Neuronal stem cell (in vitro differentiated cells): ENCODE results near the gene MTA1.
A peak's percentile ranks its signal among the peaks of the same experiment; 100 is the strongest.

Experiments
- DNase-seq: peaks from one replicate; pipeline ENCODE4 v3.0.0-alpha.2; 2013; ENCODE audit warnings: low spot score
- H2AFZ ChIP-seq: one replicate; pipeline ENCODE4 v1.6.1; 2013; ENCODE audit warnings: mild to moderate bottlenecking, low read length, inconsistent platforms
- H2AK5ac ChIP-seq: 2 replicates; pipeline ENCODE4 v1.6.1; 2013; ENCODE audit warnings: low read depth, mild to moderate bottlenecking, inconsistent platforms, low read length, moderate library complexity, mixed read lengths
- H2BK120ac ChIP-seq: 2 replicates; pipeline ENCODE4 v1.6.1; 2013; ENCODE audit warnings: low read depth, mild to moderate bottlenecking, inconsistent platforms, low read length, moderate library complexity, mixed read lengths
- H2BK12ac ChIP-seq: one replicate; pipeline ENCODE4 v1.6.1; 2013; ENCODE audit warnings: low read length, inconsistent platforms
- H2BK15ac ChIP-seq: 2 replicates; pipeline ENCODE4 v1.6.1; 2013; ENCODE audit warnings: mild to moderate bottlenecking, low read length, inconsistent platforms, mixed read lengths
- H2BK5ac ChIP-seq: one replicate; pipeline ENCODE4 v1.6.1; 2013; ENCODE audit warnings: inconsistent platforms, mild to moderate bottlenecking, low read length, moderate library complexity
- H3K14ac ChIP-seq: one replicate; pipeline ENCODE4 v1.6.1; 2013; ENCODE audit warnings: low read length, inconsistent platforms
- H3K18ac ChIP-seq: 2 replicates; pipeline ENCODE4 v1.6.1; 2013; ENCODE audit warnings: low read length, inconsistent platforms
- H3K23ac ChIP-seq: 2 replicates; pipeline ENCODE4 v1.6.1; 2013; ENCODE audit warnings: low read depth, mild to moderate bottlenecking, mixed read lengths, low read length, inconsistent platforms; ENCODE audit not compliant: poor library complexity
- H3K27ac ChIP-seq: replicated peaks from 3 replicates; pipeline ENCODE4 v1.5.1; 2013; ENCODE audit warnings: low read length, inconsistent platforms
- H3K27me3 ChIP-seq, 3 experiments: 2 replicates each; pipeline ENCODE4 v1.6.1; 2013; ENCODE audit warnings: low read length in 3 of 3, mild to moderate bottlenecking in 2 of 3, inconsistent platforms in 1 of 3, low read depth in 1 of 3, mixed read lengths in 1 of 3, moderate library complexity in 1 of 3; ENCODE audit not compliant: control insufficient read depth in 3 of 3, insufficient read depth in 3 of 3
- H3K36me3 ChIP-seq, 2 donors: replicated peaks in 1 of 2; 2 replicates each; pipeline ENCODE4 v1.6.1; 2013; ENCODE audit warnings: low read length in 2 of 2; ENCODE audit not compliant: control insufficient read depth in 2 of 2, insufficient read depth in 2 of 2
- H3K4ac ChIP-seq: 2 replicates; pipeline ENCODE4 v1.6.1; 2013; ENCODE audit warnings: inconsistent platforms, mild to moderate bottlenecking, low read length, moderate library complexity
- H3K4me1 ChIP-seq, 2 donors: 1 replicate in 1 of 2; 2 replicates in 1 of 2; pipeline ENCODE4 v1.6.1; 2013; ENCODE audit warnings: low read length in 2 of 2, low read depth in 1 of 2; ENCODE audit not compliant: control insufficient read depth in 2 of 2, insufficient read depth in 1 of 2
- H3K4me2 ChIP-seq: one replicate; pipeline ENCODE4 v1.6.1; 2013; ENCODE audit warnings: mild to moderate bottlenecking, low read length, inconsistent platforms; ENCODE audit not compliant: insufficient read depth, poor library complexity, severe bottlenecking
- H3K4me3 ChIP-seq, 2 donors: 2 replicates each; pipeline ENCODE4 v1.5.1; 2013; ENCODE audit warnings: low read length in 2 of 2, mild to moderate bottlenecking in 2 of 2, inconsistent platforms in 1 of 2, moderate library complexity in 1 of 2
- H3K79me1 ChIP-seq: one replicate; pipeline ENCODE4 v1.6.1; 2013; ENCODE audit warnings: low read depth, mild to moderate bottlenecking, inconsistent platforms, low read length, moderate library complexity
- H3K9ac ChIP-seq: one replicate; pipeline ENCODE4 v1.6.1; 2013; ENCODE audit warnings: mild to moderate bottlenecking, low read depth, low read length, inconsistent platforms; ENCODE audit not compliant: poor library complexity
- H3K9me3 ChIP-seq, 2 donors: replicated peaks in 1 of 2; 2 replicates each; pipeline versions ENCODE3 to v1.6.1; 2013; ENCODE audit warnings: low read length in 2 of 2, mild to moderate bottlenecking in 2 of 2, inconsistent platforms in 1 of 2, low read depth in 1 of 2, mixed read lengths in 1 of 2, moderate library complexity in 1 of 2; ENCODE audit not compliant: control insufficient read depth in 2 of 2, insufficient read depth in 1 of 2
- H4K8ac ChIP-seq: one replicate; pipeline ENCODE4 v1.6.1; 2013; ENCODE audit warnings: low read depth, mild to moderate bottlenecking, inconsistent platforms, low read length, moderate library complexity
- H4K91ac ChIP-seq: one replicate; pipeline ENCODE4 v1.6.1; 2013; ENCODE audit warnings: low read length, low read depth, mild to moderate bottlenecking, inconsistent platforms; ENCODE audit not compliant: poor library complexity
- WGBS, 2 donors: extraction: QIAGEN DNeasy Blood & Tissue Kit; methylation state at CpG; one replicate each; pipeline ENCODE4 v1.1.7; 2013; ENCODE audit warnings: missing lambda C conversion rate in 2 of 2, mixed read lengths in 1 of 2; ENCODE audit not compliant: insufficient read length in 2 of 2, insufficient replicate concordance in 1 of 2; ENCODE audit errors: extremely low coverage in 2 of 2; 5-methylcytosine and 5-hydroxymethylcytosine counted together

MTA1 gene

DNA sequence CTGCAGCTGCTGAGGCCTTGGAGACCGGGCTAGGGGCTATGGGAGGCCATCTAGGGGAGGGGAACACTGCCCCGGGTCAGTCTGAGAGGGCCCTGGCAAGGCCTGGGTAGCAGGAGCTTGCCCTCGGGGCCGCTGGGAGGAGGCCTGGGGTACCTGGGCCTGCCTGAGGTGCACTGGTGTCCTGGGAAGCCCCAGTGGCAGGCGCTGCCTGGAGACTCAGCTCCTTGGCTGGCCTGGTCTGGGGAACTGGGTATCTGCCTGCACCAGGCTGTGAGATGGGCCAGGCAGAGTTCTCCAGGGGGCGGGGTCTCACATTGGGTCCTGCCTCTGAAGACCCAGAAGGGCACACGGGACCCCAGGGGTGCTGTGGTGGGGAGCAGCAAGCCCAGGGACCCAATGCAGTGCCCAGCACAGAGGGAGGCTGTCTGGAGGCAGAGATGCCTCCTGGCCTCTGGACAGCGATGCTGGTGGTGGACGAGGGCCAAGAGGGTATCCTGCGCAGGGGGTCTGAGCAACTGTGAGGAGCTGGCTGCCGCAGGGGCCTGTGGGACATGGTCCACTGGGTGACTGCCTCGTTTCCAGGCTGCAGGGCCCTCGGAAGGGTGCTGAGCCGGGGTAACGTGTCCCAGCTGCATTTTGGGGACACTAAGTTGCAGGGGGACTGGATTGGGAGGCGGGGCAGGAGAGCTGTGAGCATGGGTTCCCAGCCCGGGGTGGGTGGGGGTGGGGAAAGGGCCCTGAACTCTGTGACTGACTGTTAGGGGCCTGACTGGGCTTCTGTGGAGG is 7.4 kb upstream of the MTA1 start:
- H2AK5ac ChIP-seq = peak overlapping the region; percentile 94
- H2BK5ac ChIP-seq = no peak overlapping the region
- H2BK15ac ChIP-seq = peak overlapping the region; percentile 95
- WGBS, 2 donors = no CpG with 5 or more reads among the region's 17 CpGs
- no peak overlapping the region for H3K4me3 ChIP-seq
- no peaks in the 10 kb centered on the region for H3K36me3 ChIP-seq
- no peak overlapping the region for H4K91ac ChIP-seq
- H3K27ac ChIP-seq = no peak overlapping the region
- no peak overlapping the region for H4K8ac ChIP-seq
- H3K14ac ChIP-seq = peak overlapping the region; percentile 31
- H2AFZ ChIP-seq = no peak overlapping the region
- DNase-seq = no peak
- peak overlapping the region; percentile 38 for H3K4ac ChIP-seq
- peak overlapping the region; percentile 93 for H3K23ac ChIP-seq
- H3K9ac ChIP-seq = no peak overlapping the region
- H3K79me1 ChIP-seq = no peaks in the 10 kb centered on the region
- peak overlapping the region; percentile 28 for H2BK120ac ChIP-seq
- H3K9me3 ChIP-seq = peaks cover 7 to 12% of the 10 kb centered on the region in 2 donors
- H2BK12ac ChIP-seq = peak overlapping the region; percentile 58
- peak overlapping the region; percentile 97 for H3K18ac ChIP-seq
- peaks cover 4 to 38% (median 21%) of the 10 kb centered on the region in 3 experiments for H3K27me3 ChIP-seq
- peaks cover 8 to 15% of the 10 kb centered on the region in 2 donors for H3K4me1 ChIP-seq
- H3K4me2 ChIP-seq = no peak overlapping the region

DNA sequence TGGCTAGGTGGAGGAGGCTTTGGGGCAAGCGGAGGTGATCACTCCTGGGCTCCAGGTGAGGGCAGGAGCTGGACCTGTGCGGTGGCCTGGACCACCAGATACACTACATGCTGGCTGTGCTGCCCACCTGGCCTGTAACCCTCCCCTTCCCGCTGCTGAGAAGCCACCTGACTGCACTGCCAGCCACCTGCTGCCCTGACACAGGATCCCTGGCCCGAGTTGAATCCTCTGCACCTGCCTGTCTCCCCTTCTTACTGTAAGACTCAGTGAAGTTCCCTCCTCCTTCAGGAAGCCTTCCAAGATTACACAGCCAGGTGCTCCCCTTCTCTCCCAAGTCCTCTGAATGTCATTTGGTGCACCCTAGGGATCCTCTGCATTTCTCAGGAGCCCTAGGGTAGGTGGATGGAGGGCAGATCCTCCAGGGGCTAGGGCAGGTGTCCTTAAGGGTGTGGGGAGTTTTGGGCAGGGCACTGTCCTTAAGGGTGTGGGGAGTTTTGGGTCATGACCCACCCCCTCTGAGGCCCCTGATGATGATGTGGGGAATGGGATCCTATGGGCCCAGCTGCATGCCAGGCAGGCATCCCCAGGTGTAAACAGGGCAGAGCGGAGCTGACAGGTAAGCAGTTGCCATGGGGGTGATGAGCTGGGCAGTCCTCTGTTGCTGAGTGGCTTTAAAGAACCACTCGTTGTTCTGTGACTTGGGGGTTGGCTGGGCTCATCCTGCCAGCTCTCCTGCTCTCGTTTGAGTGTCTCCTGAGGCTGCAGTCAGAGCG is 6.7 kb upstream of the MTA1 start:
- no peak overlapping the region for H3K27ac ChIP-seq
- H3K14ac ChIP-seq = no peak overlapping the region
- no peak for DNase-seq
- H3K27me3 ChIP-seq = peaks cover 4 to 38% (median 21%) of the 10 kb centered on the region in 3 experiments
- no CpG with 5 or more reads among the region's 8 CpGs for WGBS, 2 donors
- H3K4ac ChIP-seq = no peak overlapping the region
- peaks cover 8 to 15% of the 10 kb centered on the region in 2 donors for H3K4me1 ChIP-seq
- no peak overlapping the region for H3K4me3 ChIP-seq
- peaks cover 7 to 12% of the 10 kb centered on the region in 2 donors for H3K9me3 ChIP-seq
- H4K8ac ChIP-seq = peak overlapping the region; percentile 3
- no peak overlapping the region for H4K91ac ChIP-seq
- H3K9ac ChIP-seq = no peak overlapping the region
- H2BK5ac ChIP-seq = peak overlapping the region; percentile 48
- peak overlapping the region; percentile 28 for H2BK120ac ChIP-seq
- H2BK12ac ChIP-seq = no peak overlapping the region
- peak overlapping the region; percentile 95 for H2BK15ac ChIP-seq
- H3K4me2 ChIP-seq = no peak overlapping the region
- H3K36me3 ChIP-seq = no peaks in the 10 kb centered on the region
- no peaks in the 10 kb centered on the region for H3K79me1 ChIP-seq
- no peak overlapping the region for H3K18ac ChIP-seq
- no peak overlapping the region for H2AFZ ChIP-seq
- H3K23ac ChIP-seq = peak overlapping the region; percentile 65
- H2AK5ac ChIP-seq = peak overlapping the region; percentile 94

DNA sequence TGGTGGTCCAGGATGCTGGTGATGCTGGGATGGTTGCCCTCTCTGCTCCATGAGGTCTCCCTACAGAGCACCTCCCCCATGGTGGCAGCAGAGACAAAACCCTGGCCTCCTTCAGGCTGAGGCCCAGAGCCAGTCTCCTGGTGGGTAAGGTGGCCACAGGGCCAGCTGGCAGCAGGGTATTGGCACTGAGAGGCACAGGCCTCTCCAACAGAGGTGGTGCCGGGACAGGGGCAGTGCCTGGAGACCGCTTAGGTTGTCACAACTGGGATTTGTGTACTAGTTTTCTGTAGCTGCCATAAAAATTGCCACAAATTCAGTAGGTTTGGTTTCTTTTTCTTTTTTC is 6.1 kb upstream of the MTA1 start:
- H3K27ac ChIP-seq = no peak overlapping the region
- H3K27me3 ChIP-seq = peaks cover 4 to 38% (median 21%) of the 10 kb centered on the region in 3 experiments
- peaks cover 7 to 12% of the 10 kb centered on the region in 2 donors for H3K9me3 ChIP-seq
- peak overlapping the region; percentile 66 for H2AK5ac ChIP-seq
- peak overlapping the region; percentile 48 for H2BK5ac ChIP-seq
- no peaks in the 10 kb centered on the region for H3K36me3 ChIP-seq
- no peak overlapping the region for H2BK120ac ChIP-seq
- H3K4me1 ChIP-seq = peaks cover 8 to 15% of the 10 kb centered on the region in 2 donors
- no peak overlapping the region for H3K9ac ChIP-seq
- no peak overlapping the region for H3K18ac ChIP-seq
- DNase-seq = no peak
- H2BK15ac ChIP-seq = peak overlapping the region; percentile 64
- H2BK12ac ChIP-seq = no peak overlapping the region
- no peak overlapping the region for H3K4ac ChIP-seq
- H3K23ac ChIP-seq = peak overlapping the region; percentile 65
- no CpG with 5 or more reads among the region's 2 CpGs for WGBS, 2 donors
- H4K8ac ChIP-seq = peak overlapping the region; percentile 3
- no peak overlapping the region for H4K91ac ChIP-seq
- no peaks in the 10 kb centered on the region for H3K79me1 ChIP-seq
- H3K4me3 ChIP-seq = no peak overlapping the region
- no peak overlapping the region for H3K14ac ChIP-seq
- no peak overlapping the region for H3K4me2 ChIP-seq
- no peak overlapping the region for H2AFZ ChIP-seq
